Chondrocyte (in vitro differentiated cells): ENCODE results near the gene LCN9. TPM values are rescaled to one million over a fixed set of nuclear protein-coding genes. Genes with fewer than 3 reads are reported as not detected.

Experiments
- DNase-seq: peaks from one replicate; pipeline ENCODE4 v3.0.0; 2021; ENCODE audit warnings: mixed read lengths, low spot score
- H3K27ac Mint-ChIP-seq: one replicate; pipeline ENCODE4 v1.8.0; 2021; ENCODE audit warnings: mild to moderate bottlenecking, moderate library complexity, mixed read lengths; ENCODE audit not compliant: unreplicated experiment
- H3K27me3 Mint-ChIP-seq: 2 replicates; pipeline ENCODE4 v1.8.0; 2021; ENCODE audit warnings: low read depth, mixed read lengths
- H3K36me3 Mint-ChIP-seq: 2 replicates; pipeline ENCODE4 v1.8.0; 2021; ENCODE audit warnings: low read depth, mixed read lengths
- H3K4me1 Mint-ChIP-seq: 2 replicates; pipeline ENCODE4 v1.8.0; 2021; ENCODE audit warnings: low read depth, mild to moderate bottlenecking, mixed read lengths
- H3K4me3 Mint-ChIP-seq: one replicate; pipeline ENCODE4 v1.8.0; 2021; ENCODE audit warnings: mild to moderate bottlenecking, moderate library complexity, mixed read lengths; ENCODE audit not compliant: unreplicated experiment
- H3K9me3 Mint-ChIP-seq: 2 replicates; pipeline ENCODE4 v1.8.0; 2021; ENCODE audit warnings: low read depth, mixed read lengths
- total RNA-seq: library from RNA; stranded (reverse); gene quantifications from 3 replicates; pipeline ENCODE4 v1.2.1, GENCODE V29; 2021
- TF ChIP-seq, protein P1 (sequence below): fragments of 200-600 bp; sonication (generic); IDR thresholded peaks from 2 replicates; pipeline ENCODE4 v1.5.0; 2021; ENCODE audit warnings: antibody characterized with exemption, mild to moderate bottlenecking, moderate library complexity

The LCN9 gene
- total RNA-seq, 1 donor from 2014 or later: 1.8 TPM

DNA sequence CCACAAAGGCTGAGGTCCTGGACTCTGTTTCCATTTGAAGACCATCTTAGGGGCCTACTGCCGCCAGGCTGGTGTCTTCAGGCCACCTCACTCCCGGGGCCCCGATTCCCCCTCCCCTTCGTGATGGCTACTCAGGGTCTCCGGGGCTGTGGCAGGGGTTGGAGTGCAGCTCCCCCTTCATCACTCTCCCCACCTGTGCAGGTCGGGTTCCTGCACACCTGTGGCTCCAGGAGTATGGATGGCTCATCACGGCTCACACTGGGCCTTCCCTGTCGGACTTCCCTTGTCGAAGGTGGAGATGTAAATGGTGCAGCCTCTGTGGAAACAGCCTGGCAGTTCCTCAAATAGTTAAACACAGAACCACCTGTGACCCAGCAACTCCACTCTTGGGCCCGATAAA is 11.9 kb downstream of the LCN9 start:
- H3K4me1 Mint-ChIP-seq: no peaks in the 10 kb centered on the region
- TF ChIP-seq, protein P1, sequence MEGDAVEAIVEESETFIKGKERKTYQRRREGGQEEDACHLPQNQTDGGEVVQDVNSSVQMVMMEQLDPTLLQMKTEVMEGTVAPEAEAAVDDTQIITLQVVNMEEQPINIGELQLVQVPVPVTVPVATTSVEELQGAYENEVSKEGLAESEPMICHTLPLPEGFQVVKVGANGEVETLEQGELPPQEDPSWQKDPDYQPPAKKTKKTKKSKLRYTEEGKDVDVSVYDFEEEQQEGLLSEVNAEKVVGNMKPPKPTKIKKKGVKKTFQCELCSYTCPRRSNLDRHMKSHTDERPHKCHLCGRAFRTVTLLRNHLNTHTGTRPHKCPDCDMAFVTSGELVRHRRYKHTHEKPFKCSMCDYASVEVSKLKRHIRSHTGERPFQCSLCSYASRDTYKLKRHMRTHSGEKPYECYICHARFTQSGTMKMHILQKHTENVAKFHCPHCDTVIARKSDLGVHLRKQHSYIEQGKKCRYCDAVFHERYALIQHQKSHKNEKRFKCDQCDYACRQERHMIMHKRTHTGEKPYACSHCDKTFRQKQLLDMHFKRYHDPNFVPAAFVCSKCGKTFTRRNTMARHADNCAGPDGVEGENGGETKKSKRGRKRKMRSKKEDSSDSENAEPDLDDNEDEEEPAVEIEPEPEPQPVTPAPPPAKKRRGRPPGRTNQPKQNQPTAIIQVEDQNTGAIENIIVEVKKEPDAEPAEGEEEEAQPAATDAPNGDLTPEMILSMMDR: no peak

GRCh38 chr9:135676891-135677290 is 13.8 kb downstream of the LCN9 start:
- peaks cover 39% of the 10 kb centered on the region for H3K27me3 Mint-ChIP-seq
- no peak overlapping the region for H3K27ac Mint-ChIP-seq
- no peak for DNase-seq
- H3K36me3 Mint-ChIP-seq: no peaks in the 10 kb centered on the region
- H3K4me3 Mint-ChIP-seq: no peak overlapping the region
- no peaks in the 10 kb centered on the region for H3K9me3 Mint-ChIP-seq
- H3K4me1 Mint-ChIP-seq: no peaks in the 10 kb centered on the region
- TF ChIP-seq, protein P1: no peak

More for the DNA sequence above, 11.9 kb downstream of the LCN9 start:
- Mint-ChIP-seq H3K27ac (no peak overlapping the region), H3K4me3 (no peak overlapping the region), H3K9me3 (no peaks in the 10 kb centered on the region), H3K27me3 (peaks cover 32% of the 10 kb centered on the region), H3K36me3 (no peaks in the 10 kb centered on the region)
- DNase-seq: peak; percentile 59

DNA sequence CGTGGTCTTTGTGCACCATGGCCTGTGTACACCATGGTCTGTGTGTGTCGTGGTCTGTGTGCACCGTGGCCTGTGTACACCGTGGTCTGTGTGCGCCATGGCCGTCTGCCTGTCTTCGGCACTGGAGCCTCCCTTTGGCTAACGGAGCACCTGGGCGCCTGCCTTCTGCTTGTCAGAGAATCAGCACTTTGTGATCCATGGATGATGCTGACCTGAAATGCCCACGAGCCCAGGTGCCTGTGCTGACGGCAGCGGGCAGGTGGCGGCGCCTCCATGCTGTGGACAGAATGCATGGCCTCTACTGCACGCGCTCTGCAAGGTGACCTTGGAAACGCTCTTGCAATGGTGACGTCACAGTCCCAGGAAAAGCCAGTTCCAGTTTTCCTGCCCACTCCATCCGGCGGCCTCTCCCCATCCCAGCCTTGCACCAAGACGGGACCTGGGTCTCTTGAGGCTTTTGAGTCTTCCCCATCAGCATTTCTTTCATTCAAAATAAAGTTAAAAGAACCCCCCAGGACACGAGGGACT is 14.6 kb downstream of the LCN9 start:
- Mint-ChIP-seq H3K9me3 (no peaks in the 10 kb centered on the region), H3K4me1 (no peaks in the 10 kb centered on the region), H3K27me3 (peaks cover 38% of the 10 kb centered on the region), H3K36me3 (no peaks in the 10 kb centered on the region), H3K27ac (no peak overlapping the region), H3K4me3 (no peak overlapping the region)
- no peak for DNase-seq
- TF ChIP-seq, protein P1: no peak

DNA sequence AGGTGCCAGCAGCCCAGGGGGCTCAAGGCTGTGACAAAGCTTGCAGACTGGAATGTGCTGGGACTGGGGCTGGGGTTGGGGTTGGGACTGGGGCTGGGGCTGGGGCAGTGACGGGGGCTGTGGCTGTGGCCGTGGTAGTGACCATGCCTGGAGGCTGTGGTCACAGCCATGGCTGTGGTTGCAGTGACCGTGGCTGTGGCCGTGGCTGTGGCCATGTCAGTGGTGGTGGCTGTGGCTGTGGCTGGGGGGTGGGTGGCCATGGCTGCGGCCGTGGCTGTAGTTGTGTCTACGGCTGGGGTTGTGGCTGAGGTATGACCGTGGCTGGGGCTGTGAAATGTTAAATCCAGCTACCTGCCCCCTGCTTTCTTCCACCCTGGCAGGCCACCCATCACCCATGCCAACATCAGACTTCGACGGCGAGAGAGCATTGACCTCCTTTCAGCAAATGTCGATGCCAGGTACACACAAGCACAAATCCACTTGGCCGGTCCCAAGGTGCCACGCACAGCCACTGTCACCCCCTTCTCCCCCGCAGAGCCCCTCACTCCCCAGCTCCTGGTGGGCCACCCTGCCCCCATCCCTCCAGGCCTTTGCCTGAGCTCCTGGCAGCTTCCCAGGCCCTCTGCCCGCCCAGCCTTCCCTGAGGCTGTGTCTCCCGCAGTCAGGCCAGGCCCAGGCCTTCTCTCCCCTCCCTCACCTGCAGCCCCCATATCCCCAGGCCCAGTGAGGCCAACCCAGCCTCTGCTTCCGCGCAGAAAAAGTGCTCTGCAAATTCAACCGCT is 15.3 kb downstream of the LCN9 start:
- H3K4me3 Mint-ChIP-seq: no peak overlapping the region
- H3K27me3 Mint-ChIP-seq: peaks cover 37% of the 10 kb centered on the region
- H3K27ac Mint-ChIP-seq: no peak overlapping the region

DNA sequence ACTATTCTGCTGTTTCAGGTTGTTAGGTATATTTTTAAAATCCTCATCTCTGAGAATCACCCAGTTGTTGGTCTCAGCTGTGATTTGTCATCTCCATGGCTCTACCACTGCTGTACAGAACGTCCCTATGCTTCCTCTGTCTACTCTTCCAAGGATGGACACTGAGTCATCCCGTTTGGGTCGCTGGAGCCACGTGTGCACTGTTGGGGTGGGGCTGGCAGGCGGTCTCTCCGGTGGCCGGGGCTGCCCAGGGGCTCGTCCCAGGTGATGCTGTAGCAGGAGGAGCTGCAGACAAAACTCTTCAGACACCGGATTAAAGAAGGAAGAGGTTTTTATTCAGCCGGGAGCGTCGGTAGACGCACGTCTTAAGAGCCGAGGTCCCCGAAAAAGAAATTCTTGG is 16.9 kb downstream of the LCN9 start:
- Mint-ChIP-seq H3K27ac (no peak overlapping the region), H3K4me1 (no peaks in the 10 kb centered on the region), H3K9me3 (no peaks in the 10 kb centered on the region), H3K27me3 (peaks cover 39% of the 10 kb centered on the region), H3K4me3 (no peak overlapping the region), H3K36me3 (no peaks in the 10 kb centered on the region)
- DNase-seq: no peak
- TF ChIP-seq, protein P1: no peak

More for the DNA sequence above, 15.3 kb downstream of the LCN9 start:
- H3K9me3 Mint-ChIP-seq: no peaks in the 10 kb centered on the region
- DNase-seq: no peak
- no peaks in the 10 kb centered on the region for H3K4me1 Mint-ChIP-seq
- TF ChIP-seq, protein P1: no peak
- no peaks in the 10 kb centered on the region for H3K36me3 Mint-ChIP-seq
